H9 (cell line): Measurements from ENCODE around the gene GTPBP6. TPM values are rescaled to one million over a fixed set of nuclear protein-coding genes. Genes with fewer than 3 reads are reported as not detected.

Experiments
- DNase-seq: peaks from one replicate; pipeline ENCODE4 v3.0.0-alpha.2; 2017
- H2AFZ ChIP-seq: one replicate; pipeline ENCODE4 v1.6.1; 2013; ENCODE audit warnings: mild to moderate bottlenecking, low read length, control low read depth, moderate library complexity
- H2AK5ac ChIP-seq: 2 replicates; pipeline ENCODE4 v1.6.1; 2013; ENCODE audit warnings: low read length, control low read depth, mixed read lengths; ENCODE audit not compliant: insufficient read length
- H2BK120ac ChIP-seq: one replicate; pipeline ENCODE4 v1.6.1; 2013; ENCODE audit warnings: low read depth, mild to moderate bottlenecking, low read length, control low read depth, inconsistent platforms; ENCODE audit not compliant: poor library complexity, severe bottlenecking
- H2BK12ac ChIP-seq: 2 replicates; pipeline ENCODE4 v1.6.1; 2013; ENCODE audit warnings: low read length, control low read depth, mixed read lengths, low read depth; ENCODE audit not compliant: insufficient read length
- H2BK15ac ChIP-seq: 2 replicates; pipeline ENCODE4 v1.6.1; 2013; ENCODE audit warnings: low read depth, low read length, control low read depth
- H2BK20ac ChIP-seq: one replicate; pipeline ENCODE4 v1.6.1; 2013; ENCODE audit warnings: low read depth, mild to moderate bottlenecking, low read length, control low read depth, inconsistent platforms; ENCODE audit not compliant: poor library complexity, severe bottlenecking
- H2BK5ac ChIP-seq: 2 replicates; pipeline ENCODE4 v1.6.1; 2013; ENCODE audit warnings: low read length, control low read depth, mixed read lengths; ENCODE audit not compliant: insufficient read length
- H3K14ac ChIP-seq: 2 replicates; pipeline ENCODE4 v1.6.1; 2013; ENCODE audit warnings: low read length, control low read depth; ENCODE audit not compliant: insufficient read depth
- H3K18ac ChIP-seq: 2 replicates; pipeline ENCODE4 v1.6.1; 2013; ENCODE audit warnings: low read depth, mild to moderate bottlenecking, mixed read lengths, low read length, control low read depth; ENCODE audit not compliant: insufficient read length
- H3K23ac ChIP-seq: 2 replicates; pipeline ENCODE4 v1.6.1; 2013; ENCODE audit warnings: low read length, control low read depth, mixed read lengths, low read depth; ENCODE audit not compliant: insufficient read length
- H3K23me2 ChIP-seq: 2 replicates; pipeline ENCODE4 v1.6.1; 2013; ENCODE audit warnings: low read depth, mild to moderate bottlenecking, mixed read lengths, low read length, control low read depth; ENCODE audit not compliant: insufficient read length, poor library complexity, severe bottlenecking
- H3K27ac ChIP-seq: 2 replicates; pipeline ENCODE4 v1.5.1; 2013; ENCODE audit warnings: low read length, control low read depth, mixed read lengths, low read depth; ENCODE audit not compliant: insufficient read length
- H3K27me3 ChIP-seq: 2 replicates; pipeline ENCODE4 v1.6.1; 2013; ENCODE audit warnings: low read length, control low read depth, inconsistent platforms; ENCODE audit not compliant: insufficient read depth
- H3K4ac ChIP-seq: 2 replicates; pipeline ENCODE4 v1.6.1; 2013; ENCODE audit warnings: low read depth, mild to moderate bottlenecking, control low read depth, inconsistent platforms, low read length, moderate library complexity
- H3K4me1 ChIP-seq: 2 replicates; pipeline ENCODE4 v1.6.1; 2013; ENCODE audit warnings: low read length, control low read depth, inconsistent platforms; ENCODE audit not compliant: insufficient read depth
- H3K4me2 ChIP-seq: 2 replicates; pipeline ENCODE4 v1.6.1; 2013; ENCODE audit warnings: low read length, control low read depth, mixed read lengths; ENCODE audit not compliant: insufficient read length, insufficient read depth
- H3K56ac ChIP-seq: 2 replicates; pipeline ENCODE4 v1.6.1; 2013; ENCODE audit warnings: low read depth, mild to moderate bottlenecking, mixed read lengths, low read length, control low read depth; ENCODE audit not compliant: insufficient read length
- H3K79me1 ChIP-seq: 2 replicates; pipeline ENCODE4 v1.6.1; 2013; ENCODE audit warnings: low read depth, mild to moderate bottlenecking, moderate library complexity, low read length, control low read depth, inconsistent platforms; ENCODE audit not compliant: insufficient read depth, poor library complexity, severe bottlenecking
- H3K79me2 ChIP-seq: 2 replicates; pipeline ENCODE4 v1.6.1; 2013; ENCODE audit warnings: low read length, control low read depth, inconsistent platforms; ENCODE audit not compliant: insufficient read depth
- H3K9ac ChIP-seq: 2 replicates; pipeline ENCODE4 v1.6.1; 2013; ENCODE audit warnings: low read length, control low read depth, mixed read lengths; ENCODE audit not compliant: insufficient read length; ENCODE audit errors: extremely low read depth
- H3K9me3 ChIP-seq: one replicate; pipeline ENCODE4 v1.6.1; 2013; ENCODE audit warnings: low read depth, low read length, inconsistent platforms; ENCODE audit not compliant: control insufficient read depth
- H3T11ph ChIP-seq: one replicate; pipeline ENCODE4 v1.6.1; 2013; ENCODE audit warnings: mild to moderate bottlenecking, low read length, control low read depth, inconsistent platforms
- H4K20me1 ChIP-seq: one replicate; pipeline ENCODE4 v1.6.1; 2013; ENCODE audit not compliant: control insufficient read depth, insufficient read length, insufficient read depth
- H4K5ac ChIP-seq: 2 replicates; pipeline ENCODE4 v1.6.1; 2013; ENCODE audit warnings: low read depth, mild to moderate bottlenecking, mixed read lengths, low read length, control low read depth; ENCODE audit not compliant: insufficient read length
- H4K8ac ChIP-seq: replicated peaks from 2 replicates; pipeline ENCODE4 v1.6.1; 2013; ENCODE audit warnings: low read length, control low read depth, mixed read lengths, low read depth; ENCODE audit not compliant: insufficient read length
- H4K91ac ChIP-seq: 2 replicates; pipeline ENCODE4 v1.6.1; 2013; ENCODE audit warnings: low read depth, mild to moderate bottlenecking, moderate library complexity, mixed read lengths, low read length, control low read depth; ENCODE audit not compliant: insufficient read length
- H3K27ac Mint-ChIP-seq, 3 experiments: 2 replicates in 2 of 3; 3 replicates in 1 of 3; pipeline ENCODE4 v1.8.0; 2020 to 2021; ENCODE audit warnings: mixed read lengths in 3 of 3, mild to moderate bottlenecking in 1 of 3, moderate library complexity in 1 of 3
- H3K27me3 Mint-ChIP-seq: 2 replicates; pipeline ENCODE4 v1.8.0; 2021; ENCODE audit warnings: low read depth, mild to moderate bottlenecking, moderate library complexity, mixed read lengths
- H3K36me3 Mint-ChIP-seq, 3 experiments: 2 replicates in 2 of 3; 3 replicates in 1 of 3; pipeline ENCODE4 v1.8.0; 2020 to 2021; ENCODE audit warnings: low read depth in 3 of 3, mixed read lengths in 3 of 3; ENCODE audit not compliant: insufficient read depth in 1 of 3
- H3K4me1 Mint-ChIP-seq, 2 experiments: 2 replicates each; pipeline ENCODE4 v1.8.0; 2020; ENCODE audit warnings: mixed read lengths in 2 of 2
- H3K4me3 Mint-ChIP-seq, 2 experiments: 2 replicates in 1 of 2; 3 replicates in 1 of 2; pipeline ENCODE4 v1.8.0; 2020 to 2021; ENCODE audit warnings: mild to moderate bottlenecking in 2 of 2, mixed read lengths in 2 of 2, moderate library complexity in 1 of 2
- H3K9me3 Mint-ChIP-seq, 2 experiments: 2 replicates in 1 of 2; 3 replicates in 1 of 2; pipeline ENCODE4 v1.8.0; 2020; ENCODE audit warnings: mild to moderate bottlenecking in 2 of 2, mixed read lengths in 2 of 2, moderate library complexity in 1 of 2
- CTCF ChIP-seq: fragments of 200-600 bp; sonication (generic); conservative IDR thresholded peaks from 3 replicates; pipeline ENCODE4 v1.8.0; 2021; ENCODE audit warnings: antibody characterized with exemption, mild to moderate bottlenecking
- WGBS: extraction: QIAGEN DNeasy Blood & Tissue Kit; methylation state at CpG from one replicate; pipeline ENCODE4 v1.1.7; 2013; ENCODE audit warnings: missing lambda C conversion rate, low lambda C conversion rate, mixed read lengths; ENCODE audit not compliant: insufficient read length; ENCODE audit errors: extremely low coverage; 5-methylcytosine and 5-hydroxymethylcytosine counted together
- total RNA-seq: library from RNA; stranded (reverse); gene quantifications from 2 replicates; pipeline ENCODE4 v1.2.1, GENCODE V29; 2021

The GTPBP6 gene
- total RNA-seq, 1 experiment from 2014 or later = 64.0 TPM

- H3K14ac ChIP-seq = no peak overlapping the region
- H2AFZ ChIP-seq = no peak overlapping the region
- H3K18ac ChIP-seq = no peak overlapping the region
- TF ChIP-seq CTCF = no peak
- H2BK12ac ChIP-seq = no peak overlapping the region
- no peak overlapping the region for H3K27ac ChIP-seq
- no peaks in the 10 kb centered on the region for H3K79me1 ChIP-seq
- Mint-ChIP-seq H3K9me3 (0 out of 5 replicates have a peak, but pooled peaks cover 0 to 3% of the 10 kb centered on the region in 2 experiments), H3K27ac (0 out of 7 replicates have a peak overlapping the region, but pooled peaks of 1 of the 3 experiments have one; percentile 71), H3K36me3 (peaks cover 43 to 80% (median 63%) of the 10 kb centered on the region in 3 experiments), H3K4me1 (no peaks in the 10 kb centered on the region), H3K4me3 (no peak overlapping the region), H3K27me3 (no peaks in the 10 kb centered on the region; the same call in 1 of the 2 replicates)
- no peak for DNase-seq
- no peaks in the 10 kb centered on the region; the same call in 1 of the 2 replicates for H3K79me2 ChIP-seq
- no peak overlapping the region for H2BK120ac ChIP-seq
- no peak overlapping the region for H3K4me2 ChIP-seq
- no peaks in the 10 kb centered on the region for H4K20me1 ChIP-seq
- WGBS = no CpG with 5 or more reads among the region's 14 CpGs
- H2BK5ac ChIP-seq = no peak overlapping the region
- H2BK15ac ChIP-seq = no peak overlapping the region
- H2BK20ac ChIP-seq = no peak overlapping the region
- H4K8ac ChIP-seq = no peak overlapping the region
- H3K23ac ChIP-seq = no peak overlapping the region
- H4K5ac ChIP-seq = no peak overlapping the region
- H3K27me3 ChIP-seq = no peaks in the 10 kb centered on the region
- H2AK5ac ChIP-seq = no peak overlapping the region
- no peaks in the 10 kb centered on the region for H3K9me3 ChIP-seq
- no peaks in the 10 kb centered on the region for H3K4me1 ChIP-seq
- H4K91ac ChIP-seq = no peak overlapping the region
- no peak overlapping the region for H3K4ac ChIP-seq
- H3K9ac ChIP-seq = no peak overlapping the region
- H3K56ac ChIP-seq = no peak overlapping the region
- H3K23me2 ChIP-seq = no peaks in the 10 kb centered on the region
- no peak overlapping the region for H3T11ph ChIP-seq
Observed at GRCh38 chrX:357035-357692, 38.6 kb upstream of the GTPBP6 start.
